ENCODE results near the gene PELI1. TPM values are rescaled to one million over a fixed set of nuclear protein-coding genes. Genes with fewer than 3 reads are reported as not detected.
A peak's percentile ranks its signal among the peaks of the same experiment; 100 is the strongest.

PELI1 gene
- total RNA-seq, 2 experiments from 2014 or later = 257 to 274 TPM

GRCh38 chr2:64192664-64193105, 48.5 kb upstream of the PELI1 start:
- TF ChIP-seq CTCF (IDR thresholded peaks at IDR 0.05) = no peak
- no peak overlapping the region for H3K27ac Mint-ChIP-seq
- no peaks in the 10 kb centered on the region for H3K27me3 Mint-ChIP-seq
- no peak overlapping the region for H3K4me3 ChIP-seq (ENCODE audit: low read length)
- no peaks in the 10 kb centered on the region for H3K27me3 ChIP-seq (ENCODE audit: control insufficient read depth in 1 of 2, insufficient read depth in 2 of 2, low read length in 2 of 2)
- no peaks in the 10 kb centered on the region for H3K9me3 Mint-ChIP-seq
- ATAC-seq (ENCODE audit: poor library complexity) = no peak
- peaks cover 35% of the 10 kb centered on the region for H3K4me1 Mint-ChIP-seq (ENCODE audit: low read depth)
- ChIA-PET POLR2A (no interaction called here), CTCF (no interaction called here)
- no peaks in the 10 kb centered on the region for H3K9me3 ChIP-seq (ENCODE audit: control insufficient read depth in 1 of 2, insufficient read depth in 1 of 2, low read length in 2 of 2)
- no peak overlapping the region for H3K4me3 Mint-ChIP-seq
- no peaks in the 10 kb centered on the region for H3K4me1 ChIP-seq (ENCODE audit: insufficient read depth, low read length)
- intact Hi-C loops (cut with DNase I, micrococcal nuclease) = no loop called here
- H3K27ac ChIP-seq (ENCODE audit: low read depth in 1 of 2, low read length in 2 of 2) = no peak overlapping the region
- no peaks in the 10 kb centered on the region for H3K36me3 Mint-ChIP-seq (ENCODE audit: low read depth)
- DNase-seq = no peak
- no peaks in the 10 kb centered on the region for H3K36me3 ChIP-seq (ENCODE audit: insufficient read depth, low read length)

- TF ChIP-seq CTCF (IDR thresholded peaks at IDR 0.05) = no peak
- H3K36me3 ChIP-seq (ENCODE audit: insufficient read depth, low read length) = no peaks in the 10 kb centered on the region
- intact Hi-C loops (cut with DNase I, micrococcal nuclease) = no loop called here
- POLR2A ChIA-PET = no interaction called here
- no peak overlapping the region for H3K4me3 Mint-ChIP-seq
- H3K9me3 ChIP-seq (ENCODE audit: control insufficient read depth in 1 of 2, insufficient read depth in 1 of 2, low read length in 2 of 2) = no peaks in the 10 kb centered on the region
- H3K4me1 ChIP-seq (ENCODE audit: insufficient read depth, low read length) = no peaks in the 10 kb centered on the region
- H3K27ac Mint-ChIP-seq = no peak overlapping the region
- no peaks in the 10 kb centered on the region for H3K9me3 Mint-ChIP-seq
- CTCF ChIA-PET = interaction anchor here (0.5 to 1.3 kb wide), 3 partner anchors 16 to 40 kb away, joined by 3 to 4 read pairs (median 3); no protein-coding TSS in a partner anchor
- no peaks in the 10 kb centered on the region for H3K27me3 Mint-ChIP-seq
- DNase-seq (peak in 2 of 14 experiments; percentile 49 to 57), ATAC-seq (ENCODE audit: poor library complexity) (no peak)
- no peaks in the 10 kb centered on the region for H3K27me3 ChIP-seq (ENCODE audit: control insufficient read depth in 1 of 2, insufficient read depth in 2 of 2, low read length in 2 of 2)
- no peaks in the 10 kb centered on the region for H3K36me3 Mint-ChIP-seq (ENCODE audit: low read depth)
- H3K4me3 ChIP-seq (ENCODE audit: low read length) = no peak overlapping the region
- H3K27ac ChIP-seq (ENCODE audit: low read depth in 1 of 2, low read length in 2 of 2) = no peak overlapping the region
- peaks cover 34% of the 10 kb centered on the region for H3K4me1 Mint-ChIP-seq (ENCODE audit: low read depth)
These were observed 47.9 kb upstream of the PELI1 start for GRCh38 chr2:64192125-64192479.

GRCh38 chr2:64189586-64189985, 45.4 kb upstream of the PELI1 start:
- intact Hi-C loops (cut with DNase I, micrococcal nuclease) = no loop called here
- Mint-ChIP-seq H3K4me1 (ENCODE audit: low read depth) (peaks cover 34% of the 10 kb centered on the region), H3K27me3 (no peaks in the 10 kb centered on the region), H3K9me3 (no peaks in the 10 kb centered on the region), H3K4me3 (no peak overlapping the region), H3K36me3 (ENCODE audit: low read depth) (no peaks in the 10 kb centered on the region), H3K27ac (no peak overlapping the region)
- no peaks in the 10 kb centered on the region for H3K9me3 ChIP-seq (ENCODE audit: control insufficient read depth in 1 of 2, insufficient read depth in 1 of 2, low read length in 2 of 2)
- POLR2A ChIA-PET = no interaction called here
- no peaks in the 10 kb centered on the region for H3K36me3 ChIP-seq (ENCODE audit: insufficient read depth, low read length)
- TF ChIP-seq CTCF (IDR thresholded peaks at IDR 0.05) = no peak
- H3K27me3 ChIP-seq (ENCODE audit: control insufficient read depth in 1 of 2, insufficient read depth in 2 of 2, low read length in 2 of 2) = no peaks in the 10 kb centered on the region
- no peaks in the 10 kb centered on the region for H3K4me1 ChIP-seq (ENCODE audit: insufficient read depth, low read length)
- ATAC-seq (ENCODE audit: poor library complexity) (no peak), DNase-seq (no peak)
- H3K27ac ChIP-seq (ENCODE audit: low read depth in 1 of 2, low read length in 2 of 2) = no peak overlapping the region
- CTCF ChIA-PET = no interaction called here
- H3K4me3 ChIP-seq (ENCODE audit: low read length) = no peak overlapping the region
